ENCODE measurements around the gene EBI3. TPM values are rescaled to one million over a fixed set of nuclear protein-coding genes. Genes with fewer than 3 reads are reported as not detected.
"Not testable (repeated sequence)": the region's sequence is repeated elsewhere in the genome, so short reads cannot be mapped to it uniquely, and the experiment has no call there.

The EBI3 gene
- total RNA-seq, 1 experiment from 2014 or later: not detected

DNA sequence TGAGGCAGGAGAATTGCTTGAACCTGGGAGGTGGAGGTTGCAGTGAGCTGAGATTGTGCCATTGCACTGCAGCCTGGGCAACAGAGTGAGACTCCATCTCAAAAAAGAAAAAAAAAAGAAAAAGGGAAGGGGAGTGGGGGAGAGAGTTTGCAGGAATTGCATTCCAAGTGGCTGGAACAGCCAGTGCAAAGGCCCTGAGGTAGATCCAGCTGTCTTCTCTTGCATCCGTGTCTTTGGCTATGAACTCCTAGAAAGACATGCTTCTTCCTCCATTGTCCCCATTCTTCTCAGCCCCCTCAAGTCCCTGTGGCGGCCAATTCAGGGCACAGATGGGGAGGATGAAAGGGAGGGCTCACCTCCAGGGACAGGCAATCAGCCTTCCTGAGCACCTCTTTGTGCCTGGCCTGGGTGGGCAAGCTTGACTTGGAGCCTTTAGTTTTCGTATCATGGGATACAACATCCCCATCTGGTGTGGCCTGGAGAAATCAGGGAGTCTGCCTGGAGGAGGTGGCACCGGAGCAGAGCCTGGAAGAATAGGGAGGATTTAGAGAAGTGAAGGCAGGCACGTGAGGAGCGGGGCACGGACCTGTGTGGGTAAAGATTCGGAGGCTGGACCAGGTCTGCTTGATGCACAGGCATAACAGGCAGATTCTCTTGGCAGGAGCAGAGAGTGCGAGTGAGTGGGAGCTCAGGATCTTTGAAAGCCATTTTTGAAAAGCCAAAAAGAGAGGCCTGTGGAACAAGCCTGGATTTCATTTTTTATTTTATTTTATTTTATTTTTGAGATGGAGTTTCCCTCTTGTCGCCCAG is 41.8 kb upstream of the EBI3 start:
- Histone ChIP-seq H3K4me3 (ENCODE audit: low read length) (no peak overlapping the region), H3K27ac (ENCODE audit: low read length) (no peak overlapping the region), H3K79me2 (ENCODE audit: low read length) (no peaks in the 10 kb centered on the region), H3K4me2 (ENCODE audit: low read length) (no peak overlapping the region), H2AFZ (ENCODE audit: low read length) (no peak overlapping the region), H3K9me2 (replicated peaks; ENCODE audit: low read length) (no peaks in the 10 kb centered on the region), H3K27me3 (ENCODE audit: low read length) (no peaks in the 10 kb centered on the region), H3K9ac (ENCODE audit: low read length) (no peak overlapping the region), H3K36me3 (ENCODE audit: low read depth, low read length) (no peaks in the 10 kb centered on the region), H3F3A (ENCODE audit: low read length, unreplicated experiment) (no peaks in the 10 kb centered on the region), H3K9me3 (ENCODE audit: low read length) (no peaks in the 10 kb centered on the region), H3K4me1 (ENCODE audit: insufficient read depth, low read length) (no peaks in the 10 kb centered on the region; the same call in 1 of the 2 replicates), H4K20me1 (ENCODE audit: low read length) (no peaks in the 10 kb centered on the region)
- TF ChIP-seq EZH2 (IDR thresholded peaks at IDR 0.05; ENCODE audit: low read length, unreplicated experiment): no peak
- TF ChIP-seq EZH2phosphoT487 (IDR thresholded peaks at IDR 0.05; ENCODE audit: borderline replicate concordance, low read length): no peak
- TF ChIP-seq, protein P1, sequence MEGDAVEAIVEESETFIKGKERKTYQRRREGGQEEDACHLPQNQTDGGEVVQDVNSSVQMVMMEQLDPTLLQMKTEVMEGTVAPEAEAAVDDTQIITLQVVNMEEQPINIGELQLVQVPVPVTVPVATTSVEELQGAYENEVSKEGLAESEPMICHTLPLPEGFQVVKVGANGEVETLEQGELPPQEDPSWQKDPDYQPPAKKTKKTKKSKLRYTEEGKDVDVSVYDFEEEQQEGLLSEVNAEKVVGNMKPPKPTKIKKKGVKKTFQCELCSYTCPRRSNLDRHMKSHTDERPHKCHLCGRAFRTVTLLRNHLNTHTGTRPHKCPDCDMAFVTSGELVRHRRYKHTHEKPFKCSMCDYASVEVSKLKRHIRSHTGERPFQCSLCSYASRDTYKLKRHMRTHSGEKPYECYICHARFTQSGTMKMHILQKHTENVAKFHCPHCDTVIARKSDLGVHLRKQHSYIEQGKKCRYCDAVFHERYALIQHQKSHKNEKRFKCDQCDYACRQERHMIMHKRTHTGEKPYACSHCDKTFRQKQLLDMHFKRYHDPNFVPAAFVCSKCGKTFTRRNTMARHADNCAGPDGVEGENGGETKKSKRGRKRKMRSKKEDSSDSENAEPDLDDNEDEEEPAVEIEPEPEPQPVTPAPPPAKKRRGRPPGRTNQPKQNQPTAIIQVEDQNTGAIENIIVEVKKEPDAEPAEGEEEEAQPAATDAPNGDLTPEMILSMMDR (conservative IDR thresholded peaks at IDR 0.05; ENCODE audit: low read depth, low read length): no peak
- intact Hi-C loops (cut with micrococcal nuclease): loop anchor here (5.0 kb wide), 1 partner anchor 45 kb away; no protein-coding TSS in a partner anchor
- ATAC-seq (no peak), DNase-seq (no peak)
- ChIA-PET POLR2A (ENCODE audit: unreplicated experiment) (no interaction called here), CTCF (no interaction called here)
- BruUV-seq (replicated peaks): no TSS peak

DNA sequence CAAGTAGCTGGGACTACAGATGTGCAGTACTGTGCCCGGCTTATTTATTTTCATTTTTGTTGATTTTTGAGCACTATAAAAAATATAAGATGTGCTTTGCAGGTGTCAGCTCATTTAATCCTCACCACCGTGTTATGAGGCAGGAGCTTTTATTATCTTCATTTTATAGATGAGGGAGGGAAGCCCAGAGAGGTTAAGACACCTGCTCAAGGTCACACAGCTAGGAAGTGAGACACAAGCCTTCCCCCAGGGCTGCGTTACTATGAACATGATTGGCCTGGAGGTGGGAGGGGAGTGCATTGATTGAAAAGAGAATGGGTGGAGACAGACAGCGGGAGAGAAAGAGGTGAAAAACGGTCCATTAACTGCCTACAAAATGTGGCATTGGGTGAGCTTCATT is 39.7 kb upstream of the EBI3 start:
- Histone ChIP-seq H3K4me3 (ENCODE audit: low read length) (no peak overlapping the region), H3K4me1 (ENCODE audit: insufficient read depth, low read length) (no peaks in the 10 kb centered on the region; the same call in 1 of the 2 replicates), H3K9ac (ENCODE audit: low read length) (no peak overlapping the region), H3K27ac (ENCODE audit: low read length) (no peak overlapping the region), H3K9me3 (ENCODE audit: low read length) (no peaks in the 10 kb centered on the region), H3K36me3 (ENCODE audit: low read depth, low read length) (no peaks in the 10 kb centered on the region), H4K20me1 (ENCODE audit: low read length) (no peaks in the 10 kb centered on the region), H3K79me2 (ENCODE audit: low read length) (no peaks in the 10 kb centered on the region), H2AFZ (ENCODE audit: low read length) (no peak overlapping the region), H3F3A (ENCODE audit: low read length, unreplicated experiment) (no peaks in the 10 kb centered on the region), H3K27me3 (ENCODE audit: low read length) (no peaks in the 10 kb centered on the region), H3K4me2 (ENCODE audit: low read length) (no peak overlapping the region), H3K9me2 (replicated peaks; ENCODE audit: low read length) (no peaks in the 10 kb centered on the region)
- CTCF ChIA-PET: no interaction called here
- no peak for ATAC-seq
- no peak for DNase-seq
- TF ChIP-seq, protein P1 (conservative IDR thresholded peaks at IDR 0.05; ENCODE audit: low read depth, low read length): no peak
- TF ChIP-seq EZH2phosphoT487 (IDR thresholded peaks at IDR 0.05; ENCODE audit: borderline replicate concordance, low read length) (no peak), EZH2 (IDR thresholded peaks at IDR 0.05; ENCODE audit: low read length, unreplicated experiment) (no peak)
- intact Hi-C loops (cut with micrococcal nuclease): loop anchor here (5.0 kb wide), 1 partner anchor 47 kb away; no protein-coding TSS in a partner anchor
- POLR2A ChIA-PET (ENCODE audit: unreplicated experiment): no interaction called here
- BruUV-seq (replicated peaks): no TSS peak

DNA sequence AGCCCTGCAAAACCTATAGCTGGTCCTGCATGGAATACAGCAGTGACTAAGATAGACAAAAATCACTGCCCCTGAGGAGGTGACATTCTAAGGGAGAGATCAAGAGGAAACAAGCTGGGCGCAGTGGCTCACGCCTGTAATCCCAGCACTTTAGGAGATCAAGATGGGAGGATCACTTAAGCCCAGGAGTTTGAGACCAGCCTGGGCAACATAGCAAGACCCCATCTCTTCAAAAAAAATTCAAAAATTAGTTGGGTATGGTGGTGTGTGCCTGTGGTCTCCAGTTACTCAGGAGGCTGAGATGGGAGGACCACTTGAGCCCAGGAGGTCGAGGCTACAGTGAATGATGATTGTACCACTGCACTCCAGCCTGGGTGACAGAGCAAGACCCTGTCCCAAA is 36.8 kb upstream of the EBI3 start:
- H3K9me2 ChIP-seq (replicated peaks; ENCODE audit: low read length); ATAC-seq; H3K4me2 ChIP-seq (ENCODE audit: low read length); H3K4me1 ChIP-seq (ENCODE audit: insufficient read depth, low read length); H3F3A ChIP-seq (ENCODE audit: low read length, unreplicated experiment); H3K27me3 ChIP-seq (ENCODE audit: low read length); H3K4me3 ChIP-seq (ENCODE audit: low read length); CTCF ChIA-PET; H3K79me2 ChIP-seq (ENCODE audit: low read length); H2AFZ ChIP-seq (ENCODE audit: low read length); BruUV-seq (replicated peaks); H3K9ac ChIP-seq (ENCODE audit: low read length); H4K20me1 ChIP-seq (ENCODE audit: low read length); intact Hi-C loops (cut with micrococcal nuclease); H3K36me3 ChIP-seq (ENCODE audit: low read depth, low read length); H3K27ac ChIP-seq (ENCODE audit: low read length); POLR2A ChIA-PET (ENCODE audit: unreplicated experiment); H3K9me3 ChIP-seq (ENCODE audit: low read length); DNase-seq: not testable (repeated sequence)

All from PC-3 (cell line).